ENCODE measurements around the gene PAGE2. TPM values are rescaled to one million over a fixed set of nuclear protein-coding genes. Genes with fewer than 3 reads are reported as not detected.

The PAGE2 gene
- total and polyA plus RNA-seq, 2 of the 13 experiments (the other 11 are each of a cell fraction or from before 2014, with no cell fraction given) = not detected

GRCh38 chrX:55120761-55121358 lies 32.0 kb downstream of the PAGE2 start:
- Histone ChIP-seq H3K4me3 (replicated peaks in 1 of 3; ENCODE audit: insufficient read depth in 1 of 3, low read depth in 2 of 3, low read length in 3 of 3) (no peak overlapping the region), H3K36me3 (replicated peaks in 1 of 2; ENCODE audit: control insufficient read depth in 1 of 2, insufficient read depth in 2 of 2, low read length in 2 of 2) (no peaks in the 10 kb centered on the region), H3K9me3 (ENCODE audit: low read length) (no peaks in the 10 kb centered on the region), H3K9ac (ENCODE audit: insufficient read depth, low read depth, low read length) (no peak overlapping the region), H3K27me3 (ENCODE audit: control insufficient read depth in 1 of 2, insufficient read depth in 2 of 2, low read length in 2 of 2) (no peaks in the 10 kb centered on the region), H3K4me2 (ENCODE audit: low read depth, low read length) (no peak overlapping the region), H4K20me1 (ENCODE audit: insufficient read depth, low read length) (no peaks in the 10 kb centered on the region), H3K4me1 (ENCODE audit: insufficient read depth, low read length) (no peaks in the 10 kb centered on the region), H3K27ac (ENCODE audit: extremely low read length, insufficient read depth, low read length) (no peak overlapping the region), H3K79me2 (ENCODE audit: insufficient read depth, low read length) (no peaks in the 10 kb centered on the region), H2AFZ (ENCODE audit: low read length) (no peak overlapping the region)
- ATAC-seq = no peak
- BruUV-seq (replicated peaks) = no TSS peak
- DNase-seq (ENCODE audit: low spot score) = no peak
- TF ChIP-seq HNF4A (CRISPR knock-in tag; IDR thresholded peaks at IDR 0.05) = no peak
- no peak for TF ChIP-seq CREBL2 (CRISPR knock-in tag; IDR thresholded peaks at IDR 0.05; ENCODE audit: borderline replicate concordance)
- TF ChIP-seq POGZ (CRISPR knock-in tag; IDR thresholded peaks at IDR 0.05) = no peak
- no peak for TF ChIP-seq EHMT2 (IDR thresholded peaks at IDR 0.05; ENCODE audit: borderline replicate concordance, low read depth, low read length)
- no peak for TF ChIP-seq ZNF839 (CRISPR knock-in tag; IDR thresholded peaks at IDR 0.05; ENCODE audit: borderline replicate concordance)
- TF ChIP-seq SYNCRIP (IDR thresholded peaks at IDR 0.05; ENCODE audit: insufficient read depth, low read depth, low read length) = no peak
- no peak for TF ChIP-seq PLRG1 (conservative IDR thresholded peaks at IDR 0.05)
- no peak for TF ChIP-seq PRPF4 (IDR thresholded peaks at IDR 0.05; ENCODE audit: low read depth, low read length, poor library complexity, severe bottlenecking)
- no peak for TF ChIP-seq REST (IDR thresholded peaks at IDR 0.05; ENCODE audit: borderline replicate concordance in 1 of 2, low read depth in 1 of 2, low read length in 2 of 2)
- TF ChIP-seq CEBPG (CRISPR knock-in tag; IDR thresholded peaks at IDR 0.05) = no peak
- no peak for TF ChIP-seq ZBTB46 (CRISPR knock-in tag; IDR thresholded peaks at IDR 0.05; ENCODE audit: borderline replicate concordance)
- TF ChIP-seq TEAD2 (CRISPR knock-in tag; IDR thresholded peaks at IDR 0.05) = no peak
- no peak for TF ChIP-seq NCOA1 (CRISPR knock-in tag; IDR thresholded peaks at IDR 0.05)
- POLR2A ChIA-PET = no interaction called here
- intact Hi-C loops (cut with micrococcal nuclease; ENCODE audit: unreplicated experiment) (no loop called here), in situ Hi-C loops (cut with HindIII; ENCODE audit: extremely low pct_ligation_motif_present, low pct_unique_long_range_greater_than_20kb) (no loop called here)
- FAIRE-seq = no peak
- WGBS (ENCODE audit: low lambda C conversion rate) = 0% methylated on average over 2 of the region's 2 CpGs
- CTCF ChIA-PET (ENCODE audit: low intra/inter-chr PET ratio, low total read pairs) = no interaction called here
